ENCODE measurements around the gene SEPTIN1.

Gene SEPTIN1

DNA sequence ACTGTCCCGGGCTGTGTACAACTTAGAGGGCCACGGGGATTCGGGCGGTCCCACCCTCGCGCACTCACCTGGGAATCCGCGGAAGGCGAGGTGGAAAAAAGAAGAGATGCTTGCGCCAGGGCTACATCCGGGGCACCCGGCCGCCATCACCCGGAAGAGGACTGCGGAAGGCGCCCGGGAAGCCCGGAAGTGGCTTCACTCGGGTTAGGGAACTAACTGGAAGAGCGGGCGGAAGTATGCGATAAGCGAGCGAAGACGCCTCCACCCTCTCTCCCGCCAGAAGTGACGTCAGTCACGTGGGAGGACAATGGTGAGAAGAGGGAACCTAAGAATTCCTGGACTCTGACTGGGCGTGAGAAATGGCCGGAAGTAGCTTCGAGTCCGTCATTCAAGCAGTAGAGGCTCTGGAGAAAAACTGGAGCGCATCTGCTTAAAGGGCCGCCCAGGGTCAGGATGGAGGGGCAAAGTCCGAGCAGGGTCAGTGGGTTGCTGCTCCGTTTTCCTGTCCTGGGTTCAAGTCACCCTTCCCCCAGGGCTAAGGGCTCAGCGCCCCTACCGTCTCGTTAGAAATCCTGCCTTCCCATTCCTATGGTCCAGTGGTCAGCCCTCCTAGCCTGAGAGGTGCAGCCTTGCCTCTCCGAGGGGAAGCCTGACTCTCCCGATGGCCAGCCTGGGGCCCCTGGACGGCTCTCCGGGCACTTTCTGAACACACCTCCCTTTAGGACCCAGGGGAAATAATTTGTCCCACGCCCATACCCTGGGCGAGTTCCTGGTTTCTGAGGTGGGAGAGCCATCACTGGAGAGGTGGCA lies 27.0 kb downstream of the SEPTIN1 start, which contains the start of gene CD2BP2:
Gene CD2BP2, minus strand, starts transcription at position 165 of the 810 bp plus-strand sequence. CDS start 627 bp downstream, outside the sequence.
- TF ChIP-seq, protein P1, sequence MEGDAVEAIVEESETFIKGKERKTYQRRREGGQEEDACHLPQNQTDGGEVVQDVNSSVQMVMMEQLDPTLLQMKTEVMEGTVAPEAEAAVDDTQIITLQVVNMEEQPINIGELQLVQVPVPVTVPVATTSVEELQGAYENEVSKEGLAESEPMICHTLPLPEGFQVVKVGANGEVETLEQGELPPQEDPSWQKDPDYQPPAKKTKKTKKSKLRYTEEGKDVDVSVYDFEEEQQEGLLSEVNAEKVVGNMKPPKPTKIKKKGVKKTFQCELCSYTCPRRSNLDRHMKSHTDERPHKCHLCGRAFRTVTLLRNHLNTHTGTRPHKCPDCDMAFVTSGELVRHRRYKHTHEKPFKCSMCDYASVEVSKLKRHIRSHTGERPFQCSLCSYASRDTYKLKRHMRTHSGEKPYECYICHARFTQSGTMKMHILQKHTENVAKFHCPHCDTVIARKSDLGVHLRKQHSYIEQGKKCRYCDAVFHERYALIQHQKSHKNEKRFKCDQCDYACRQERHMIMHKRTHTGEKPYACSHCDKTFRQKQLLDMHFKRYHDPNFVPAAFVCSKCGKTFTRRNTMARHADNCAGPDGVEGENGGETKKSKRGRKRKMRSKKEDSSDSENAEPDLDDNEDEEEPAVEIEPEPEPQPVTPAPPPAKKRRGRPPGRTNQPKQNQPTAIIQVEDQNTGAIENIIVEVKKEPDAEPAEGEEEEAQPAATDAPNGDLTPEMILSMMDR (IDR thresholded peaks at IDR 0.05; ENCODE audit: borderline replicate concordance, insufficient read depth, low read depth, low read length), result no peak
- H3K4me3 ChIP-seq (ENCODE audit: low read depth, low read length), result peak within 1 kb of the TSS; percentile 77

DNA sequence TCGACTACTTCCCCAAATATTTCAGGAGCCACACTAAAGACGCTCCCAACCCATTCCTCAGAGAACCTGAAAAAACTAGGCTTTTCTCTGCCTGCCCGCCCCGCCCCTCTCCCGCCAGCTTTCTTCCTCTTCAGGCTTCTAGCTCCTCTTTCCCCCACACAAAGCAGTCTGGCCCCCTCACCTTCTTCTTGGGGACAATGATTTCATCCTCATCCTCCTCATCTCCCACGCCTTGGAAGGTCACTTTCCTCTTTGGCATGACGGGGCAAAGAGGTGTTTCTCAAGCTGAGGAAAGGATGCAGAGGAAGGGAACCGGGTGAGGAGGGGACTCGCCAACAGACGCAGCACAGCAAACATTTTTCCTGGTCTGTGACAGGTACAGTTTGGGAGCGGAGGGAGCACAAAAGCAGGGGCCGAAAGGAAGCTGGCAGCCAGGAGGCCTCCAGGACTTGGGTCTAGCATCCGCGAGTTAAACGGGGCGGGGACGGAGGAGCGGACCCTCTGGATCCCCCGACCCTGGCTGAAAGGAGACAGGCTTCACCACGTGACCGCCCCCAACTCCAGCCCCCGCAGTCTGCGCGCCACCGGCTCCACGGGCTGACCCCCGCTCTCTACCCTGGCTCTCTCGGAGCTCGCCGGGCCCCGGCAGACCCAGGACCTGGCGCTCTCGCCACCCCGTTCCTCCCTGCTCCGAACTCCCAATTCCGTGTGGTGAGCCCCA lies 27.8 kb downstream of the SEPTIN1 start:
- TF ChIP-seq, protein P1 (IDR thresholded peaks at IDR 0.05; ENCODE audit: borderline replicate concordance, insufficient read depth, low read depth, low read length), result no peak
- peak overlapping the region; percentile 77 for H3K4me3 ChIP-seq (ENCODE audit: low read depth, low read length)

DNA sequence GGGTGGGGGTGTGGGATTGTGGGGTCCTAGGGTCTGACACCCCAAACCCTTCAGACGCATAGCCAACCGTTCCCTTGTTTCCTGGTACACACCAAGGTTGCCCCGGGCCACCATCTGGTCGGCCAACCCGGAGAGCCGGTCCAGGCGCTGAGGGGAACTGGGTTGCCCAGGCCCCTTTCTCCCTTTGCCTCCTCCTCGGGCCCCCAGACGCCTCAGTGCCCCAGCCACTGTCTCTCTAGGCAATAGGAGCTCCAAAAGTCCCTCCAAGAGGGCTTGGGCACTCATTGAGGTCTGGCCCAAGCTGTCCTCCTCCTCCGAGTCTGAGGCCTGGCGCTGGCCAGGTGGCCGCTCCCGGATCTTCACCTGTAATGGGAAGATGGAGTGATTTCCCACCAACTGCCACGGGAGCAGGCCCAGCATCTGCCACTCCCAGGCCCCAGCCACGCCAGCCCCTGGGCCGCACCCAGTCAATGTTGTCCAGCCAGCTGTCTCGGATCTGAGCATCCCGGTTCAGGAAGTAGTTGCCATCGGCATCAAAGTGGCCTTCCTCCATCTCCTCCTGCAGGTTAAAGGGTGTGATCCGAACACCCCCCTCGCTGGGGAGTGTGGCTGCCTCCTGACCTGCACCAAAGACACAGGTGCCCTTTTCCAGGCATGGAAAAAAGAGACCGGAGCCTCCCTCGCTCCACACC lies 28.8 kb downstream of the SEPTIN1 start:
- TF ChIP-seq, protein P1 (IDR thresholded peaks at IDR 0.05; ENCODE audit: borderline replicate concordance, insufficient read depth, low read depth, low read length), result no peak

DNA sequence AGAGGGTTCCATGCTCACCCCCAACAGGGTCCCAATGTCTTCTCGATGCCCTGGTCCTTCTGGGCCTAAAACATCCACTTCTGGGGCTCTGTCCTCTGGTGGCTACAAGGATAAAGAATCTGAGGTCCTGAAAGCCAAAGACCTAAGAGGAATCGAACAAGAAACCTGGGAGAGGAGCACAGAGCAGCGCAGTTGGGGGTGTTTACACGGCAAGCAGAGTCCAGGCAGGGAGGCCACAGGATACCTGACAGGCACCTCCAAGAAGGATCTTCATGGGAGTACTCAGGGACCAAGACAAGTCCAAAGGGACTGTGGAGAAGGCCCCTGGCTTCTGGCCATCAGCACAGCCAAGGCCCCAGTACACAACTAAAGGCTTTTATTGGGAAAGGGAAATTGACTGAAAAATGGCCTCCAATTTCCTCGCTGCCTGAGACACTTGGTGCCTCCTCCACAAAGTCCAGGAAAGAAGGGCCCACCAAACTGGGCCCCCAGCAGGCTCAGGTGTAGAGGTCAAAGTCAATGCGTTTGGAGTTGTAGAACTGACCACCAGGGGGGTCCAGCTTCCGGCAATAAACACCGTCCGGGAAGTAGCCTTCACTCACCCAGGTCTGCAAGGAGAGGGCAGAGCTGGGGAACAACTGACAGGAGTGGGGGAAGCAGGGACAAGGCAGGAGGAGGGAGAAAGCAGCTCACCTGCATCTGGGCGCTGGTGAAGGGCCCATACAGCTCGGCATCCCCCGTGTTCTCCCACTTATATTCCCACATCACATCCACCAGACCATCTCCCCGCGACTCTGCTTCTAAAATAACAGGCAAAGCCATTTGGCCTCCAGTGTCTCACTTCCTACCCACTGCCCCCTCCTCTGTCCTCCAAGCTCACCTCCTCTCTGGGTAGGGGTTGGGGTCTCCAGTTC lies 29.6 kb downstream of the SEPTIN1 start:
- H3K4me3 ChIP-seq (ENCODE audit: low read depth, low read length), result no peak overlapping the region
- TF ChIP-seq, protein P1 (IDR thresholded peaks at IDR 0.05; ENCODE audit: borderline replicate concordance, insufficient read depth, low read depth, low read length), result no peak

More for the DNA sequence above, 28.8 kb downstream of the SEPTIN1 start:
- no peak overlapping the region for H3K4me3 ChIP-seq (ENCODE audit: low read depth, low read length)

DNA sequence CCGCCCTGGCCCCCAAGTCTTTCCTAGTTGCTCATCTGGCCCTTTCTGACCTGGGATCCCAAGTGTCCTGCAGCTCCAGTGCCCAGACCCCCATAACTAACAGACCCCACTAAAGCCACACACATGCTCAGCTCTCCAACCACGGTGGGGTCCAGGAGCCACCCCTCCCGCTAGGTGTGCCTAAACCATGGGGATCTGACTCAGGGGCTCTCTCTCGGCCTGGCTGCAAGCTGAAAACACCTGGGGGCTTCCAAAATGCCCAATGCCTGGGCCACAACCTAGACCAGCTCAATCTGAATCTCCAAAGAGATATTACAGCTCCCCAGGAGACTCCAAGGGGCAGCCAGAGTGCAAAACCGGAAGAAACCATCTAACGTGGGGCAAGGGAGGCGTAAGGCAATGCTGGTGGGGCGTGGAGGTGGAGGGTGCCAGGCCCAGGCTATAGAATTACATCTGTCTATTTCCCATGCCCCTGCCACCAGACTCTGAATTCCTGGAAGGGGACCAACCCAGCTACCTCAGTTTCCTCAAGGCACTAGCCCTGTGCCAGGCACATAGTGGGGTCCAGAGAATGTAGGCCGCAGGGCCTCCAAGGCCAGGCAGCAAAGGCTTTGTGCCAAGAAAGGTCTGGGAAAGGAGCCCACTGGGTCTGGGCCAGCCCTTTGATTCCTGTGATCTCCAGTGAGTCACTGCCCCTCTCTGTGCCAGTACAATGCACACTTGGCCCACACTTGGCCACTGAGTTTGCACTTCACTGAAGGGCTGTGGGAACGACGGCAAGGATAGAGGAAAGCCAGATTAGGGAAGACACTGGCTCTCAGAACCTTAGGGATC lies 30.6 kb downstream of the SEPTIN1 start:
- TF ChIP-seq, protein P1 (IDR thresholded peaks at IDR 0.05; ENCODE audit: borderline replicate concordance, insufficient read depth, low read depth, low read length), result no peak
- H3K4me3 ChIP-seq (ENCODE audit: low read depth, low read length), result no peak overlapping the region

All from GM12875 (cell line).